IMR-90 (cell line): ENCODE measurements around the gene ACVR1B. TPM values are rescaled to one million over a fixed set of nuclear protein-coding genes. Genes with fewer than 3 reads are reported as not detected.

Experiments
- ATAC-seq: fragments of 200-7000 bp; cut with Tn5 transposase; 2 replicates; pipeline ENCODE4 v1.9.1; 2020; ENCODE audit warnings: low read depth, mild to moderate bottlenecking, moderate library complexity
- BruUV-seq: library from RNA; stranded (reverse); fragments of 400-500 nt; replicated peaks from 2 replicates; lab custom pipeline; 2021; lab: Mats Ljungman, UMichigan
- CTCF ChIA-PET: fragments of 300-600 bp; formaldehyde crosslinking; extraction: SDS; loops from one replicate; lab custom pipeline; 2021; ENCODE audit warnings: antibody characterized with exemption; lab: Yijun Ruan, JAX
- POLR2A ChIA-PET: fragments of 300-600 bp; sonication (Branson Sonifier 250); formaldehyde crosslinking; loops from one replicate; lab custom pipeline; 2022; ENCODE audit warnings: antibody characterized with exemption; ENCODE audit not compliant: unreplicated experiment; lab: Charles Lee
- DNase-seq: peaks from one replicate; pipeline ENCODE4 v3.0.0; 2013
- H2AFZ ChIP-seq: replicated peaks from 2 replicates; pipeline ENCODE3; 2013; ENCODE audit warnings: low read length, mild to moderate bottlenecking; ENCODE audit not compliant: poor library complexity
- H2AK5ac ChIP-seq: 2 replicates; pipeline ENCODE4 v1.6.1; 2013; ENCODE audit warnings: low read depth, low read length, inconsistent platforms
- H2AK9ac ChIP-seq: replicated peaks from 2 replicates; pipeline ENCODE3; 2013; ENCODE audit warnings: mild to moderate bottlenecking, low read depth, low read length, moderate library complexity; ENCODE audit not compliant: poor library complexity
- H2BK120ac ChIP-seq: 2 replicates; pipeline ENCODE4 v1.6.1; 2013; ENCODE audit warnings: low read depth, low read length, inconsistent platforms
- H2BK15ac ChIP-seq: 3 replicates; pipeline ENCODE4 v1.6.1; 2013; ENCODE audit warnings: low read depth, low read length, inconsistent platforms
- H2BK20ac ChIP-seq: 2 replicates; pipeline ENCODE4 v1.6.1; 2013; ENCODE audit warnings: low read depth, mild to moderate bottlenecking, inconsistent platforms, low read length, moderate library complexity
- H2BK5ac ChIP-seq: 2 replicates; pipeline ENCODE4 v1.6.1; 2013; ENCODE audit warnings: mild to moderate bottlenecking, low read depth, low read length, inconsistent platforms; ENCODE audit not compliant: poor library complexity, severe bottlenecking
- H3K14ac ChIP-seq: replicated peaks from 2 replicates; pipeline ENCODE4 v1.6.1; 2013; ENCODE audit warnings: low read depth, low read length, inconsistent platforms
- H3K18ac ChIP-seq: 2 replicates; pipeline ENCODE4 v1.6.1; 2013; ENCODE audit warnings: low read depth, low read length, control low read depth
- H3K23ac ChIP-seq: 2 replicates; pipeline ENCODE4 v1.6.1; 2013; ENCODE audit warnings: low read depth, low read length, inconsistent platforms
- H3K27ac ChIP-seq: 2 replicates; pipeline ENCODE4 v1.5.1; 2013; ENCODE audit warnings: mild to moderate bottlenecking, control low read depth, low read length; ENCODE audit not compliant: insufficient read depth
- H3K27me3 ChIP-seq: 2 replicates; pipeline ENCODE4 v1.6.1; 2013; ENCODE audit warnings: low read length; ENCODE audit not compliant: control insufficient read depth, insufficient read depth
- H3K36me3 ChIP-seq: 2 replicates; pipeline ENCODE4 v1.6.1; 2013; ENCODE audit warnings: low read length, mixed read lengths; ENCODE audit not compliant: control insufficient read depth, insufficient read depth
- H3K4ac ChIP-seq: 2 replicates; pipeline ENCODE4 v1.6.1; 2013; ENCODE audit warnings: low read depth, low read length, inconsistent platforms
- H3K4me1 ChIP-seq: 2 replicates; pipeline ENCODE4 v1.6.1; 2013; ENCODE audit warnings: low read length, mixed read lengths; ENCODE audit not compliant: control insufficient read depth, insufficient read depth
- H3K4me2 ChIP-seq: 2 replicates; pipeline ENCODE4 v1.6.1; 2013; ENCODE audit warnings: low read depth, mild to moderate bottlenecking, control low read depth, low read length, moderate library complexity
- H3K4me3 ChIP-seq: 2 replicates; pipeline ENCODE4 v1.5.1; 2013; ENCODE audit warnings: low read depth, mild to moderate bottlenecking, control low read depth, low read length, moderate library complexity; ENCODE audit not compliant: insufficient read depth
- H3K56ac ChIP-seq: 2 replicates; pipeline ENCODE4 v1.6.1; 2013; ENCODE audit warnings: low read length, inconsistent platforms; ENCODE audit not compliant: insufficient read depth; ENCODE audit errors: extremely low read depth
- H3K79me1 ChIP-seq, 2 experiments: 2 replicates each; pipeline ENCODE4 v1.6.1; 2013; ENCODE audit warnings: low read length in 2 of 2, inconsistent platforms in 1 of 2, low read depth in 1 of 2
- H3K9ac ChIP-seq: 2 replicates; pipeline ENCODE4 v1.6.1; 2013; ENCODE audit warnings: low read depth, low read length, control low read depth
- H3K9me1 ChIP-seq: 2 replicates; pipeline ENCODE4 v1.6.1; 2013; ENCODE audit warnings: low read length, inconsistent platforms; ENCODE audit not compliant: insufficient read depth
- H3K9me3 ChIP-seq: 2 replicates; pipeline ENCODE4 v1.6.1; 2013; ENCODE audit warnings: low read length; ENCODE audit not compliant: control insufficient read depth, insufficient read depth
- H4K20me1 ChIP-seq: 2 replicates; pipeline ENCODE4 v1.6.1; 2013; ENCODE audit warnings: low read length, inconsistent platforms; ENCODE audit not compliant: insufficient read depth
- H4K5ac ChIP-seq: 2 replicates; pipeline ENCODE4 v1.6.1; 2013; ENCODE audit warnings: mild to moderate bottlenecking, low read depth, low read length, control low read depth
- H4K8ac ChIP-seq, 2 experiments: 2 replicates each; pipeline ENCODE4 v1.6.1; 2013; ENCODE audit warnings: low read depth in 2 of 2, low read length in 2 of 2, control low read depth in 1 of 2, inconsistent platforms in 1 of 2
- H4K91ac ChIP-seq: 2 replicates; pipeline ENCODE4 v1.6.1; 2013; ENCODE audit warnings: low read depth, low read length, inconsistent platforms; ENCODE audit not compliant: insufficient read depth
- BHLHE40 ChIP-seq: fragments of 150-350 bp; IDR thresholded peaks from 2 replicates; pipeline ENCODE4 v1.6.1; 2016; ENCODE audit warnings: mild to moderate bottlenecking, low read depth, low read length
- CEBPB ChIP-seq: IDR thresholded peaks from 2 replicates; pipeline ENCODE4 v1.6.1; 2012; ENCODE audit warnings: low read depth, low read length, improper control_type of control experiment
- ELK1 ChIP-seq: fragments of 150-350 bp; IDR thresholded peaks from 2 replicates; pipeline ENCODE4 v1.6.1; 2016; ENCODE audit warnings: low read depth, mild to moderate bottlenecking, low read length, moderate library complexity, borderline replicate concordance
- FOS ChIP-seq: fragments of 150-350 bp; IDR thresholded peaks from 2 replicates; pipeline ENCODE4 v1.6.1; 2016; ENCODE audit warnings: low read depth, low read length
- MAFK ChIP-seq: IDR thresholded peaks from 2 replicates; pipeline ENCODE4 v1.6.1; 2012; ENCODE audit warnings: low read depth, low read length, improper control_type of control experiment
- MAZ ChIP-seq: IDR thresholded peaks from 2 replicates; pipeline ENCODE4 v1.6.1; 2012; ENCODE audit warnings: low read depth, mild to moderate bottlenecking, low read length, improper control_type of control experiment, moderate library complexity, borderline replicate concordance
- MXI1 ChIP-seq: IDR thresholded peaks from 2 replicates; pipeline ENCODE4 v1.6.1; 2012; ENCODE audit warnings: low read depth, mild to moderate bottlenecking, low read length, moderate library complexity, borderline replicate concordance
- POLR2A ChIP-seq: IDR thresholded peaks from 2 replicates; pipeline ENCODE4 v1.6.1; 2012; ENCODE audit warnings: mild to moderate bottlenecking, low read depth, low read length
- RAD21 ChIP-seq: IDR thresholded peaks from 2 replicates; pipeline ENCODE4 v1.6.1; 2012; ENCODE audit warnings: low read length, improper control_type of control experiment
- RCOR1 ChIP-seq: IDR thresholded peaks from 2 replicates; pipeline ENCODE4 v1.6.1; 2012; ENCODE audit warnings: mild to moderate bottlenecking, low read length, improper control_type of control experiment; ENCODE audit not compliant: insufficient replicate concordance
- RFX5 ChIP-seq: IDR thresholded peaks from 2 replicates; pipeline ENCODE4 v1.8.0; 2012; ENCODE audit warnings: low read depth, mild to moderate bottlenecking, low read length, moderate library complexity
- SMC3 ChIP-seq: fragments of 150-350 bp; IDR thresholded peaks from 2 replicates; pipeline ENCODE4 v1.6.1; 2016; ENCODE audit warnings: low read depth, mild to moderate bottlenecking, antibody characterized with exemption, low read length, moderate library complexity
- USF2 ChIP-seq: fragments of 150-350 bp; IDR thresholded peaks from 2 replicates; pipeline ENCODE4 v1.6.1; 2017; ENCODE audit warnings: mild to moderate bottlenecking, antibody characterized with exemption, low read length, low read depth
- WGBS, 2 experiments: methylation state at CpG; one replicate each; pipeline versions ENCODE4 v1.1.5 to v1.1.7; 2013; ENCODE audit warnings: missing lambda C conversion rate in 2 of 2; ENCODE audit not compliant: insufficient read length in 1 of 2; ENCODE audit errors: extremely low coverage in 2 of 2; 5-methylcytosine and 5-hydroxymethylcytosine counted together
- dilution Hi-C: fragments of 300-500 bp; cut with HindIII; formaldehyde crosslinking; loops from one replicate; pipeline ENCODE4 v1.14.3; 2018; ENCODE audit warnings: low sequenced_read_pairs; ENCODE audit not compliant: unreplicated experiment
- in situ Hi-C: fragments of 300-500 bp; cut with MboI; formaldehyde crosslinking; loops from 3 replicates; pipeline ENCODE4 v1.14.3; 2019; ENCODE audit warnings: low sequenced_read_pairs, inconsistent platforms, mixed read lengths
- intact Hi-C: fragments of 100-400 bp; cut with micrococcal nuclease; formaldehyde crosslinking; loops from 2 replicates; pipeline ENCODE4 v1.10.0; 2022
- polyA plus RNA-seq, 3 experiments: library from polyadenylated mRNA; depleted of rRNA; stranded (reverse); fragments of >200 nt; gene quantifications; 2 replicates each; pipeline ENCODE4 v1.2.3, GENCODE V29; 2012; ENCODE audit warnings: low replicate concordance in 1 of 3
- total RNA-seq: library from RNA; depleted of rRNA; stranded (reverse); fragments of >200 nt; gene quantifications from 2 replicates; pipeline ENCODE4 v1.2.3, GENCODE V29; 2012

ACVR1B gene
- total and polyA plus RNA-seq, 2 of the 4 experiments (the other 2 are of a cell fraction) = 5.7 to 13.6 TPM

- WGBS, 2 experiments = no CpG with 5 or more reads among the region's 6 CpGs
- peak; percentile 8; the same call in 1 of the 2 replicates for ATAC-seq
- Histone ChIP-seq H2BK5ac (no peak overlapping the region), H4K91ac (peak overlapping the region; percentile 94), H3K79me1 (peaks cover 0 to 35% of the 10 kb centered on the region in 2 experiments; a peak in 3 of 4 replicates), H4K5ac (peak overlapping the region; percentile 78), H2BK20ac (peak overlapping the region; percentile 88), H3K36me3 (peaks cover 2% of the 10 kb centered on the region; the same call in 1 of the 2 replicates), H4K20me1 (no peaks in the 10 kb centered on the region), H3K4me1 (peaks cover 47% of the 10 kb centered on the region), H3K56ac (no peak overlapping the region), H3K9ac (peak overlapping the region; percentile 24; the same call in 1 of the 2 replicates), H3K18ac (peak overlapping the region; percentile 72), H3K14ac (peak overlapping the region; percentile 61), H4K8ac (peak overlapping the region; percentile 9 to 97; a peak in 2 of 4 replicates), H3K4me3 (no peak overlapping the region), H3K27me3 (no peaks in the 10 kb centered on the region), H3K4ac (peak overlapping the region; percentile 98), H3K9me1 (peaks cover 47% of the 10 kb centered on the region), H3K27ac (peak overlapping the region; percentile 51; the same call in 1 of the 2 replicates), H2AK9ac (peak overlapping the region; percentile 62), H3K9me3 (no peaks in the 10 kb centered on the region), H2BK120ac (peak overlapping the region; percentile 88), H2AK5ac (peak overlapping the region; percentile 97), H3K4me2 (peak overlapping the region; percentile 53), H2BK15ac (peak overlapping the region; percentile 62; the same call in 1 of the 3 replicates), H3K23ac (peak overlapping the region; percentile 72), H2AFZ (peak overlapping the region; percentile 80)
- intact Hi-C loops = no loop called here
- TF ChIP-seq FOS (no peak), MAFK (no peak), CEBPB (no peak), MXI1 (no peak), MAZ (no peak), RAD21 (no peak), RFX5 (no peak), BHLHE40 (no peak), POLR2A (no peak), SMC3 (no peak), USF2 (no peak), RCOR1 (no peak), ELK1 (no peak)
- no TSS peak for BruUV-seq
- DNase-seq = no peak
- POLR2A ChIA-PET = interaction anchor here (0.6 kb wide), 1 partner anchor 157 kb away, joined by 4 read pairs; no protein-coding TSS in a partner anchor
- dilution Hi-C loops = no loop called here
- CTCF ChIA-PET = no interaction called here
- in situ Hi-C loops = no loop called here
Measured at GRCh38 chr12:51910168-51910567, 41.3 kb upstream of the ACVR1B start.
